Stimulated activated naive CD8-positive, alpha-beta T cell treated with anti-CD3 and anti-CD28 coated beads, Interleukin-15, Interleukin-2, amounts not matched to agents 100 U/mL and 50 U/mL, for 24 hours (primary cell): Measurements from ENCODE around the gene AGRN.
"Not testable (repeated sequence)": the region's sequence is repeated elsewhere in the genome, so short reads cannot be mapped to it uniquely, and the experiment has no call there.

Source experiments
- ATAC-seq: fragments of 150-1000 bp; cut with Tn5 transposase; one replicate; pipeline ENCODE4 v1.10.0; 2021
- DNase-seq: peaks from one replicate; pipeline ENCODE4 v3.0.0; 2021

Gene AGRN

GRCh38 chr1:1020000-1020404, at the start of gene AGRN:
AGRN (plus strand) TSS chr1:1020120; CDS start chr1:1020173, 53 bp downstream.
- DNase-seq (peak; percentile 42), ATAC-seq (peak; percentile 24)

GRCh38 chr1:970242-970972, 49.5 kb upstream of the AGRN start:
- ATAC-seq (no peak), DNase-seq (no peak)

- DNase-seq = no peak
- no peak for ATAC-seq
Observed at GRCh38 chr1:970973-971730, 48.8 kb upstream of the AGRN start.

- no peak for DNase-seq
- ATAC-seq = no peak
Observed at GRCh38 chr1:971751-972506, 48.0 kb upstream of the AGRN start.

GRCh38 chr1:972726-973458, 47.0 kb upstream of the AGRN start:
- DNase-seq (no peak), ATAC-seq (no peak)

- DNase-seq (no peak), ATAC-seq (no peak)
Observed at GRCh38 chr1:973459-974292, 46.2 kb upstream of the AGRN start.

GRCh38 chr1:974293-974640, 45.7 kb upstream of the AGRN start:
- ATAC-seq = no peak
- no peak for DNase-seq

GRCh38 chr1:974687-975328, 45.1 kb upstream of the AGRN start:
- DNase-seq (no peak), ATAC-seq (no peak)

GRCh38 chr1:975365-975764, 44.6 kb upstream of the AGRN start:
- ATAC-seq = no peak
- no peak for DNase-seq

- DNase-seq (peak; percentile 60), ATAC-seq (peak; percentile 56)
Observed at GRCh38 chr1:975896-976683, 43.8 kb upstream of the AGRN start.

GRCh38 chr1:976791-977190, 43.1 kb upstream of the AGRN start:
- DNase-seq, ATAC-seq: not testable (repeated sequence)

GRCh38 chr1:978069-978834, 41.7 kb upstream of the AGRN start:
- ATAC-seq (no peak), DNase-seq (no peak)

GRCh38 chr1:978835-979743, 40.8 kb upstream of the AGRN start:
- ATAC-seq = no peak
- no peak for DNase-seq

- DNase-seq (no peak), ATAC-seq (no peak)
Observed at GRCh38 chr1:979744-980072, 40.2 kb upstream of the AGRN start.

GRCh38 chr1:980137-980571, 39.8 kb upstream of the AGRN start:
- no peak for ATAC-seq
- DNase-seq = no peak

GRCh38 chr1:980602-981395, 39.1 kb upstream of the AGRN start:
- DNase-seq (no peak), ATAC-seq (no peak)

- ATAC-seq (no peak), DNase-seq (no peak)
Observed at GRCh38 chr1:981491-981954, 38.4 kb upstream of the AGRN start.
